ENCODE results near the gene CALCOCO1. TPM values are rescaled to one million over a fixed set of nuclear protein-coding genes. Genes with fewer than 3 reads are reported as not detected.

The CALCOCO1 gene
- total and polyA plus RNA-seq, 10 of the 15 experiments (the other 5 are each of a cell fraction or from before 2014, with no cell fraction given): 2.8 to 55.9 (median 13.7) TPM

- ChIA-PET RAD21 (ENCODE audit: unreplicated experiment) (interaction anchor here (0.7 to 0.9 kb wide), 2 partner anchors 46 to 194 kb away, joined by 3 read pairs; no protein-coding TSS in a partner anchor), POLR2A (interaction anchor here (1.6 kb wide), 1 partner anchor 10 kb away, joined by 8 read pairs; no protein-coding TSS in a partner anchor), SMC1A (ENCODE audit: uncharacterized antibody, unreplicated experiment) (interaction anchor here (1.2 to 9.8 kb wide), 4 partner anchors 8 to 38 kb away, joined by 3 to 128 read pairs (median 6); partner anchors contain the start of gene CALCOCO1), CTCF (interaction anchor here (0.6 to 18.6 kb wide), 7 partner anchors 5 to 194 kb away, joined by 3 to 459 read pairs (median 7); partner anchors contain the start of genes ATP5MC2 and CALCOCO1)
- in situ Hi-C loops (cut with MboI) (no loop called here), intact Hi-C loops (cut with micrococcal nuclease; ENCODE audit: unreplicated experiment) (no loop called here)
- 11% methylated on average over 14 of the region's 14 CpGs for WGBS (ENCODE audit: insufficient coverage, insufficient replicate concordance, low lambda C conversion rate, missing lambda C conversion rate)
- H3K9ac ChIP-seq (ENCODE audit: control insufficient read depth, insufficient read depth, low read length): no peak overlapping the region
- no peak for FAIRE-seq
- no peak overlapping the region for H2AFZ ChIP-seq (ENCODE audit: control insufficient read depth, low read depth, low read length)
- TF ChIP-seq TARDBP (IDR thresholded peaks at IDR 0.05; ENCODE audit: borderline replicate concordance): no peak
- TF ChIP-seq SUZ12 (IDR thresholded peaks at IDR 0.05; ENCODE audit: unreplicated experiment): peak; percentile 78
- H3K79me2 ChIP-seq (ENCODE audit: control insufficient read depth, insufficient read depth, low read length): no peaks in the 10 kb centered on the region
- H3K4me3 ChIP-seq: no peak overlapping the region
- no peak overlapping the region for H3K27ac ChIP-seq (ENCODE audit: control insufficient read depth, insufficient read depth)
- no peak overlapping the region for H3K4me2 ChIP-seq (ENCODE audit: control insufficient read depth, insufficient read depth)
- DNase-seq (ENCODE audit: low read depth, low spot score): no peak
- no peaks in the 10 kb centered on the region for H3K9me3 ChIP-seq (replicated peaks; ENCODE audit: control insufficient read depth, insufficient read depth, low read length)
- no peaks in the 10 kb centered on the region for H4K20me1 ChIP-seq (ENCODE audit: control insufficient read depth, insufficient read depth)
- BruUV-seq (replicated peaks): no TSS peak
- H3K4me1 ChIP-seq (ENCODE audit: control insufficient read depth, insufficient read depth, low read length): peaks cover 4% of the 10 kb centered on the region; the same call in 1 of the 2 replicates
- ATAC-seq: no peak
- H3K36me3 ChIP-seq (ENCODE audit: control insufficient read depth in 2 of 2, insufficient read depth in 2 of 2, low read length in 1 of 2): no peaks in the 10 kb centered on the region
- peaks cover 18 to 32% of the 10 kb centered on the region in 2 experiments for H3K27me3 ChIP-seq (replicated peaks in 1 of 2; ENCODE audit: control insufficient read depth in 2 of 2, insufficient read depth in 2 of 2, low read length in 1 of 2)
Observed at GRCh38 chr12:53737951-53738405, 10.7 kb upstream of the CALCOCO1 start.

GRCh38 chr12:53737093-53737808 lies 10.0 kb upstream of the CALCOCO1 start:
- BruUV-seq (replicated peaks): no TSS peak
- H3K4me2 ChIP-seq (ENCODE audit: control insufficient read depth, insufficient read depth): no peak overlapping the region
- H3K36me3 ChIP-seq (ENCODE audit: control insufficient read depth in 2 of 2, insufficient read depth in 2 of 2, low read length in 1 of 2): no peaks in the 10 kb centered on the region
- TF ChIP-seq CHD1 (IDR thresholded peaks at IDR 0.05; ENCODE audit: low read depth, low read length) (no peak), STAT1 (conservative IDR thresholded peaks at IDR 0.05) (no peak), CTCF (IDR thresholded peaks at IDR 0.05 in 2 of 3, conservative IDR thresholded peaks at IDR 0.05 in 1 of 3; ENCODE audit: control insufficient read depth in 2 of 3, extremely low read depth in 1 of 3, insufficient read depth in 1 of 3, low read depth in 3 of 3, low read length in 3 of 3) (no peak), TCF12 (IDR thresholded peaks at IDR 0.05; ENCODE audit: low read depth, low read length) (no peak)
- FAIRE-seq (no peak), ATAC-seq (no peak), DNase-seq (ENCODE audit: low read depth, low spot score) (no peak)
- no peak overlapping the region for H2AFZ ChIP-seq (ENCODE audit: control insufficient read depth, low read depth, low read length)
- no peak overlapping the region for H3K27ac ChIP-seq (ENCODE audit: control insufficient read depth, insufficient read depth)
- H3K9me3 ChIP-seq (replicated peaks; ENCODE audit: control insufficient read depth, insufficient read depth, low read length): no peaks in the 10 kb centered on the region
- H3K27me3 ChIP-seq (replicated peaks in 1 of 2; ENCODE audit: control insufficient read depth in 2 of 2, insufficient read depth in 2 of 2, low read length in 1 of 2): peaks cover 18 to 30% of the 10 kb centered on the region in 2 experiments
- intact Hi-C loops (cut with micrococcal nuclease; ENCODE audit: unreplicated experiment): no loop called here
- POLR2A ChIA-PET: interaction anchor here (0.5 kb wide), 1 partner anchor 29 kb away, joined by 5 read pairs; no protein-coding TSS in a partner anchor
- H3K79me2 ChIP-seq (ENCODE audit: control insufficient read depth, insufficient read depth, low read length): no peaks in the 10 kb centered on the region
- H4K20me1 ChIP-seq (ENCODE audit: control insufficient read depth, insufficient read depth): no peaks in the 10 kb centered on the region
- RAD21 ChIA-PET (ENCODE audit: unreplicated experiment): interaction anchor here (0.6 to 3.6 kb wide), 4 partner anchors 7 to 193 kb away, joined by 3 to 22 read pairs (median 3); partner anchors contain the start of gene CALCOCO1
- in situ Hi-C loops (cut with MboI): no loop called here
- CTCF ChIA-PET: interaction anchor here (0.8 to 18.6 kb wide), 5 partner anchors 6 to 194 kb away, joined by 3 to 341 read pairs (median 4); no protein-coding TSS in a partner anchor
- WGBS (ENCODE audit: insufficient coverage, insufficient replicate concordance, low lambda C conversion rate, missing lambda C conversion rate): 46% methylated on average over 14 of the region's 14 CpGs
- H3K4me3 ChIP-seq: no peak overlapping the region
- SMC1A ChIA-PET (ENCODE audit: uncharacterized antibody, unreplicated experiment): interaction anchor here (1.2 to 2.1 kb wide), 3 partner anchors 9 to 37 kb away, joined by 3 to 8 read pairs (median 4); partner anchors contain the start of gene CALCOCO1
- no peak overlapping the region for H3K9ac ChIP-seq (ENCODE audit: control insufficient read depth, insufficient read depth, low read length)
- H3K4me1 ChIP-seq (ENCODE audit: control insufficient read depth, insufficient read depth, low read length): peaks cover 4% of the 10 kb centered on the region; the same call in 1 of the 2 replicates

All from GM12878 (cell line).